DMS114 treated with DMSO at 0.1 percent for 48 hours (cell line): Measurements from ENCODE around the gene IMPA2.
"Not testable (repeated sequence)": the region's sequence is repeated elsewhere in the genome, so short reads cannot be mapped to it uniquely, and the experiment has no call there.

Experiments
- DNase-seq: peaks from one replicate; lab custom pipeline; 2025; ENCODE audit not compliant: unreplicated experiment; lab: John Stamatoyannopoulos, UW

Gene IMPA2

GRCh38 chr18:11962597-11962996, 18.7 kb upstream of the IMPA2 start:
- no peak for DNase-seq

GRCh38 chr18:11963991-11964484, 17.3 kb upstream of the IMPA2 start:
- DNase-seq: no peak

DNA sequence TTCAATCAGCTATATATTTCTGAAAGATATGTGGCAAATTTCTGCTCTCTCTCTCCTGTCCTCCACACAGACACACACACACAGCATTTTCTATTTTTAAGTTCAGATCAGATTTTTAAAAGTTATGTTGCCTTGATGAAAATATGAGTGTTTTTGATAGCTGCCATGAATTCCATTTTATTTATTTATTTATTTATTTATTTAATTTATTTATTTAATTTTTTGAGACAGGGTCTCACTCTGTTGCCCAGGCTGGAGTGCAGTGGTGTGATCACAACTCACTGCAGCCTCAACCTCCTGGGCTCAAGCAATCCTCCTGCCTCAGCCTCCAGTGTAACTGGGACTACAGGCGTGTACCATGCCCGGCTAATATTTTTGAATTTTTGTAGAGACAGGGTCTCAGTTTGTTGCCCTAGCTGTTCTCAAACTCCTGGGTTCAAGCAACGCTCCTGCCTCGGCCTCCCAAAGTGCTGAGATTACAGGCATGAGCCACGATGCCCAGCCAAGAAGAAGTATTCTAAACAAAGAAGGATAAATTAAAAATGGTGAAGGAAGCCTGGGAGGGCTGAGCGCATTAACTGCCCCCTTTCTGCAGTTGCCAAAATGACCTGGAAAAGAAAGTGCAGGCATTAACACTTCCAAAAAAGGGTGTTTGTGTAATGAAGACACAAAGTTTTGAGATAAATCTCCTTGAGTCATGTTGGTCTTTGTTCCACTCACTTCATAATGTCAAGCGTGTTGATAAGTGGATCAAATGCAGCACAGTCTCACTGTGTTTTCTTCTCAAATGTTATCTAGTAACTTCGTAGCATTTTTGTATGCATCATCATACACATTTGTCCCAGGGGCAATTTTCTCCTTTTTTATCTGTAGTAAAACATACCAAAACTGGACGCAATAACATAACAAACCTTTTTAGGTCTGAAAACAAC, 11.1 kb upstream of the IMPA2 start:
- DNase-seq: no peak

DNA sequence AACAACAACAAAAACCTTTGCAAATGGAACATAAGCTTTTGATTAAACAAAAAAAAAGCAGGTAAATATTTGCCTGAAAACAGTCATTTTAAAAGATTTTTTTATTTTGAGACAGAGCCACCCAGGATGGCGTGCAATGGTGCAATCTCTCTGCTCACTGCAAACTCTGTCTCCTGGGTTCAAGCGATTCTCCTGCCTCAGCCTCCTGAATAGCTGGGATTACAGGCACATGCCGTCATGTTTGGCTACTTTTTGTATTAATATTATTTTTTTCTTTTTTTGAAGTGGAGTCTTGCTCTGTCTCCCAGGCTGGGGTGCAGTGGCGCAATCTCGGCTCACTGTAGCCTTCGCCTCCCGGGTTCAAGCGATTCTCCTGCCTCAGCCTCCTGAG, 10.5 kb upstream of the IMPA2 start:
- not testable (repeated sequence) for DNase-seq

- no peak for DNase-seq
These were observed 8.7 kb upstream of the IMPA2 start for GRCh38 chr18:11972371-11973174.

DNA sequence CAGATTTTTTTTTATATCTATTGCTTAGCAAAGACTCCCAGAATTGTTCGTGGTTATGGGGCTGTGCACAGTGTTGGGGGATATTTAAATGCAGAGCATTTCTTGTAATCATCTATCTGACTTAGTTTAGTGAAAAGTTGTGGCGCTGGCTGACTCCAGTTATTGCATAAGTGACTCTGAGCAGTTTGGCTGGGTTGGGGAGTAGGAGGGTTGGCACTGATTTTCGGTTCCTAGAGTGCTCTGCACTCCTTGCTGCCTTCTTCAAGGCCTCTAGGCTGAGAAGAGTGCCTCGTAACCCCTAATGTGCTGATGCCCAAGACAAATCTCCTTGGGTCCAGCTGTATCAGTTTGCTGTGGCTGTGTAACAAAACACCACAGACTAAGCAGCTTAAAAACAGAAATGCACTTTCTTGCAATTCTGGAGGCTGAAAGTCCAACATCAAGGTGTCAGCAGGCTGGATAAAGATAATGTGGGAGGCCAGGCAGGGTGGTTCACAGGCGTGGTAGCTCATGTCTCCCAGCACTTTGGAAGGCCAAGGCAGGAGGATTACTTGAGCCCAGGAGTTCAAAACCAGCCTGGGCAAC, 6.5 kb upstream of the IMPA2 start:
- no peak for DNase-seq

DNA sequence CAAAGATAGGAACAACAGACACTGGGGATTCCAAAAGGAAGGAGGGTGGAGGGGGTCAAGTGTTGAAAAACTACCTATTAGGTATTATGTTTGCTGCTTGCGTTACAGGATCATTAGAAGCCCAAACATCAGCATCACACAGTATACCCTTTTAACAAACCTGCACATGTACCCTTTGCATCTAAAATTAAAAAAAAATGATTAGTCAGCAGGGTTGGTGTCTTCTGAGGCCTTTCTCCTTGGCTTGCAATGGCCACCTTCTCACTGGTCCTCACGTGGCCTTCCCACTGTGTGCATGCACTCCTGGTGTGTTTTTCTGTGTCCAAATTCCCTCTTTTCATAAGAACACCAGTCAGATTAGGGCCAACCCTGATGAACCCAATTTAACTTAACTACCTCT, 5.6 kb upstream of the IMPA2 start:
- DNase-seq: no peak

DNA sequence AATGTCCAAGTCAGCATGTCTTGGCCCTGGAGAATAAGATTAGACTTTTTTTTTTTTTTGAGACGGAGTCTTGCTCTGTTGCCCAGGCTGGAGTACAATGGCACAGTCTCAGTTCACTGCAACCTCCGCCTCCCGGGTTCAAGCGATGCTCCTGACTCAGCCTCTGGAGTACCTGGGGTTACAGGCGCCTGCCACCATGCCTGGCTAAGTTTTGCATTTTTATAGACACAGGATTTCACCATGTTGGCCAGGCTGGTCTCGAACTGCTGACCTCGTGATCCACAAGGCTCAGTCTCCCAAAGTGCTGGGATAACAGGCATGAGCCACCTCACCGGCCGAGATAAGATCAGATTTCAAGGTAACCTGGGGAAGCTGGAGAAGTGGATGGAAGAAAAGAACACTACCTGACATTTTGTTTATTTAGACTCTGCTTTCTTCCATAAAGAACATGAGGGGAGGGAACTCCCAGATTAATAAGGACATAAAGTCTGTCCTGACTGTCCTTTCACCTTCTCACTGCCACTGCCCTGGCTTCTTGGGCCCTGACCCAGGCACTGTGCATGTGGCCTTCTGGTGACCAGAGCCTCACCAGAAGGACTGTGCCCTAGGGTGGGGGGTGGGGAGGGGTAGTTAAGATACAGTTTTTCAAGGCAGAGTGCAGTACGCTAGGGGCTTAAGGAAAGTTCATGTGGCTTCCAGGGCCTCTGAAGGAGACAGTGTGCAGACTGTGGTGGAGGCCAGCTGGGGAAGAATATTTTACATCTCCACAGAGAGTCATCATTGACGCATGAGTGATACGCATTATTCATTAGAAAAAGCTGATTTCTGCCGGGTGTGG, 4.8 kb upstream of the IMPA2 start:
- no peak for DNase-seq

DNA sequence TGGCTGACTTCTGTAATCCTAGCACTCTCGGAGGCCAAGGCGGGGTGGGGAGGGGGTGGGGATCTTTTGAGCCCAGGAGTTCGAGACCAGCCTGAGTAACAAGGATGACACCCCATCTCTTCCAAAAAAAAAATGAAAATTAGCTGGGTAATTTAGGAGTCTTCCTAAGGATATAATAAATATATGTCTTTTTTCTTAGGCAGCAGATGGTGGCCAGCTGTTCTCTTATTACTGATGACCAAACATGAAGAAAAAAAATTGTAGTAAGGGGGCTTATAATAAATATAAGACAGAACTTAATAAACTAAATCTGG, 4.2 kb upstream of the IMPA2 start:
- DNase-seq: no peak

DNA sequence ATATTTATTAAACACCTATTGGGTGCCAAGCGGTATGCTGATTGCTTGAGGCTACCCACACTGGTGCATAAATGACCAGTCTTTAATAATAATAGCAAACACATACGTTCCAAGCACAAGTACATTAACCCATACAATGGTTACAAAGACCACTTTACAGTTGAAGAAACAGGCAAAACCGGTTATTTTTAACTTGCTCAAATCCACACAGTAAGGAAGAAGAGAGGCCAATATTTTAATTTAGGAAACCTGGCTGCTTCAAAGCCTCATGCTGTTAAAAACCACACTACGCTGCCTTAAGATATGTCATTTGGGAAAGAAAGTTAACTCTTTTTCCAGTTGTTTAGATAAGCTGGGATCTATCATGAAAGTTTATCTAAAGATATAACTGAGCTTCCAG, 2.4 kb upstream of the IMPA2 start:
- DNase-seq: no peak

DNA sequence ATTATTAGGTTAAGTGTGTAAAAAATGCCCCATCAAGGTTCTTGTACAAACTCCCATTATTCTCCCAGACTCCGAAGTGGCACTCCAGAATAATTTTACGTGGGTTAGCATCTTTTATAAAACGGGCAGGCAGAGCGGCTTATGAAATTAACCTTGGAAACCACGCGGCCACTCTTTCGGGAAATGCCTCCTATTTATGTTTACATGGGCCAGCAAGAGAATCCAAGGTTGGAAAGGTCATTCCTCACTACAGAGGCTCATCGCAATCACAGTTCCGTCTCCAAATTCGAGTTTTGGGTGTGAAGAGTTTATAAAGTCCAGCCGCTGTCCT, 1.2 kb upstream of the IMPA2 start:
- DNase-seq: no peak

GRCh38 chr18:11980494-11981191, 664 bp upstream of the IMPA2 start:
- peak; percentile 96 for DNase-seq

GRCh38 chr18:11981543-11982366, 448 bp downstream of the IMPA2 start:
- no peak for DNase-seq

DNA sequence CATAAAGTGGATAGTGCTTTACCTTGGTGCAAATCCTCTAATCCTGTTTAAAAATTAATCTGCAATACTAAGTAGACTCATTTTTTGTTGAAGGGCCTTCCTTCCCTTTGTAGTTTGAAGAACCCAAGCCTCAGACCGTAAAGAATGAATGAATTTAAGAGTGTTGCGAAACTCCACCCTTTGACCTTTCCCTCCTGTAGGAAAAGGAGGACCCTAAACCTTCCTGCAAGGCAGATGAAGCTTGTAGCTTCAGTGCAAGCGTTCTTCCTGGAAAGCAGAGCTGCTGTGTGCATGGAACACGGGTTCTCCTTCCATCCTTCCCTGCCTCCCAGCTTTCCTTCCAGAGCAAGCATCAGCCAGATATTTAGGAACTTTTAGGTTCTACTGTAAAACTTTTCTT, 1.7 kb downstream of the IMPA2 start:
- DNase-seq: no peak

- DNase-seq: no peak
These were observed 2.3 kb downstream of the IMPA2 start for GRCh38 chr18:11983592-11983991.

- no peak for DNase-seq
These were observed 2.8 kb downstream of the IMPA2 start for GRCh38 chr18:11984091-11984490.

GRCh38 chr18:11985586-11985985, 4.3 kb downstream of the IMPA2 start:
- DNase-seq: no peak

DNA sequence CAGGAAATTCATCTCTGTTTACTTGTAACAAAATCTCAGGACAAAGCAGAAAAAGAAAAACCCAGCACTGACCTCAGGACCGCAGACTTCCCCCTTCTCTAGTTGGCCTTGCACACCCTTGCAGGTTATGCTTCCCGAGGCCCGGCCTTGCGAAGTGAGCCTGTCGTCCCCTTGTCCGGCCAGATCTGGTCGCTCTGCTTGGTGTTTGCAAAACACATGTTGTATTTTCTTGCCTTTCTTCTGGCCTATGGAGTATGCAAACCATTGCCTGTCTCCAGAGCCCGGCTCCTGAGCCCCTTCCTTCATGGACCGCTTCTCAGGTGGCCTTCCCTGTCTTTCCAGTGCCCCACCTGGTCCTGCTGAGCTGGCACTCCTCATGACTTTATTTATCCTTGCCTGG, 4.8 kb downstream of the IMPA2 start:
- DNase-seq: no peak

DNA sequence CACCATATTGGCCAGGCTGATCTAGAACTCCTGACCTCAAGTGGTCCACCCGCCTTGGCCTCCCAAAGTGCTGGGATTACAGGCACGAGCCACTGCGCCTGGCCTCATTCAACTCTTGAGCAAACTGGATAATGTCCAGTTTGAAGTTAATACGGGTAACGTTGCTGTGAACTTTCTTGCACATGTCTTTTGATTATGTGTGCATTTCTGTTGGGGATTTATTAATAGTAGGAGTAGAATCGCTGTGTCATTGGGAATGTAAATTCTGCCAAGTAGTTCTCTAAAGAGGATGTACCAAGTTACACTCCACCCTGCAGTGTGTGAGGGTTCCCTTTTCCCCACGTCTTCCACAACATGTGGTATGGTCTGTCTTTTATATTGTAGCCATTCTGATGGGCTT, 6.2 kb downstream of the IMPA2 start:
- DNase-seq: no peak

- DNase-seq: no peak
These were observed 7.9 kb downstream of the IMPA2 start for GRCh38 chr18:11989174-11989573.
